Neural cell (in vitro differentiated cells): Measurements from ENCODE around the gene CNTN4. TPM values are rescaled to one million over a fixed set of nuclear protein-coding genes. Genes with fewer than 3 reads are reported as not detected.

Source experiments
- H2AFZ ChIP-seq: fragments of 200-600, 300-800 bp; sonication (generic), shearing (Covaris generic); 2 replicates; pipeline ENCODE4 v1.6.0; 2014; ENCODE audit warnings: low read depth, mild to moderate bottlenecking, antibody characterized with exemption, low read length, moderate library complexity
- H3F3A ChIP-seq: fragments of 200-600 bp; shearing (Covaris generic); 2 replicates; pipeline ENCODE4 v1.6.1; 2016; ENCODE audit warnings: mild to moderate bottlenecking, moderate library complexity, mixed read lengths, antibody characterized with exemption, low read length; ENCODE audit not compliant: insufficient read depth, poor library complexity, severe bottlenecking
- H3K27ac ChIP-seq: fragments of 200-600, 300-800 bp; sonication (generic), shearing (Covaris generic); 2 replicates; pipeline ENCODE4 v1.5.1; 2014; ENCODE audit warnings: mild to moderate bottlenecking, low read length, moderate library complexity
- H3K27me3 ChIP-seq: fragments of 300-800, 200-600 bp; sonication (generic), shearing (Covaris generic); 2 replicates; pipeline ENCODE4 v1.6.0; 2014; ENCODE audit warnings: mild to moderate bottlenecking, low read depth, low read length, moderate library complexity; ENCODE audit not compliant: insufficient read depth
- H3K36me3 ChIP-seq: fragments of 300-800, 200-600 bp; sonication (generic), shearing (Covaris generic); 2 replicates; pipeline ENCODE4 v1.5.1; 2014; ENCODE audit warnings: mild to moderate bottlenecking, antibody characterized with exemption, low read length, moderate library complexity; ENCODE audit not compliant: insufficient read depth
- H3K4me2 ChIP-seq: fragments of 300-800, 200-600 bp; sonication (generic), shearing (Covaris generic); 2 replicates; pipeline ENCODE4 v1.6.0; 2014; ENCODE audit warnings: mild to moderate bottlenecking, low read length
- H3K4me3 ChIP-seq: fragments of 300-800, 200-600 bp; sonication (generic), shearing (Covaris generic); 2 replicates; pipeline ENCODE4 v1.5.1; 2014; ENCODE audit warnings: mild to moderate bottlenecking, low read length, moderate library complexity
- H3K79me2 ChIP-seq: fragments of 200-600 bp; shearing (Covaris generic); replicated peaks from 2 replicates; pipeline ENCODE4 v1.6.0; 2014; ENCODE audit warnings: mild to moderate bottlenecking, low read length, moderate library complexity; ENCODE audit not compliant: insufficient read depth
- H3K9ac ChIP-seq: fragments of 300-800, 200-600 bp; sonication (generic), shearing (Covaris generic); 2 replicates; pipeline ENCODE4 v1.6.1; 2016; ENCODE audit warnings: mild to moderate bottlenecking, low read length, mixed read lengths
- H3K9me2 ChIP-seq: fragments of 200-600 bp; shearing (Covaris generic); 2 replicates; pipeline ENCODE4 v1.6.1; 2016; ENCODE audit warnings: mild to moderate bottlenecking, low read length, mixed read lengths; ENCODE audit not compliant: insufficient read depth
- H3K9me3 ChIP-seq: fragments of 200-600, 300-800 bp; sonication (generic), shearing (Covaris generic); 2 replicates; pipeline ENCODE4 v1.6.1; 2016; ENCODE audit warnings: mild to moderate bottlenecking, mixed run types, low read length, moderate library complexity, mixed read lengths
- H4K20me1 ChIP-seq: fragments of 200-600 bp; shearing (Covaris generic); 2 replicates; pipeline ENCODE4 v1.6.1; 2016; ENCODE audit warnings: mild to moderate bottlenecking, mixed run types; ENCODE audit not compliant: insufficient read depth
- EP300 ChIP-seq: fragments of 450-650 bp; conservative IDR thresholded peaks from 2 replicates; pipeline ENCODE4 v1.6.1; 2014; ENCODE audit warnings: antibody characterized with exemption, mild to moderate bottlenecking, moderate library complexity; ENCODE audit not compliant: poor library complexity, severe bottlenecking
- EZH2 ChIP-seq: fragments of 200-600, 300-800 bp; shearing (Covaris generic), sonication (generic); IDR thresholded peaks from 2 replicates; pipeline ENCODE4 v1.6.1; 2014; ENCODE audit warnings: antibody characterized with exemption, low read length, borderline replicate concordance, mild to moderate bottlenecking; ENCODE audit not compliant: insufficient read depth, poor library complexity, severe bottlenecking
- MXI1 ChIP-seq: fragments of 450-650 bp; conservative IDR thresholded peaks from 2 replicates; pipeline ENCODE4 v1.6.1; 2014; ENCODE audit warnings: antibody characterized with exemption, mild to moderate bottlenecking; ENCODE audit not compliant: poor library complexity, severe bottlenecking
- POLR2AphosphoS5 ChIP-seq: IDR thresholded peaks from 2 replicates; pipeline ENCODE4 v1.6.1; 2012
- RAD21 ChIP-seq: fragments of 450-650 bp; conservative IDR thresholded peaks from 2 replicates; pipeline ENCODE4 v1.6.1; 2014; ENCODE audit warnings: antibody characterized with exemption, mild to moderate bottlenecking, moderate library complexity
- SMC3 ChIP-seq: fragments of 450-650 bp; conservative IDR thresholded peaks from 2 replicates; pipeline ENCODE4 v1.6.1; 2014; ENCODE audit warnings: antibody characterized with exemption, mild to moderate bottlenecking, moderate library complexity; ENCODE audit not compliant: poor library complexity
- TAF1 ChIP-seq: IDR thresholded peaks from 2 replicates; pipeline ENCODE4 v1.6.1; 2012; ENCODE audit warnings: low read depth
- polyA plus RNA-seq: library from polyadenylated mRNA; depleted of rRNA; stranded (reverse); fragments of >200 nt; gene quantifications from 2 replicates; pipeline ENCODE4 v1.2.3, GENCODE V29; 2014
- TF ChIP-seq, protein P1 (sequence below): fragments of 450-650 bp; IDR thresholded peaks from 2 replicates; pipeline ENCODE4 v1.5.1; 2014; ENCODE audit warnings: antibody characterized with exemption, mild to moderate bottlenecking, moderate library complexity; ENCODE audit not compliant: poor library complexity, severe bottlenecking
- TF ChIP-seq, protein P2 (sequence below): IDR thresholded peaks from 2 replicates; pipeline ENCODE4 v1.6.1; 2012; ENCODE audit warnings: borderline replicate concordance

The CNTN4 gene
- polyA plus RNA-seq, 1 donor from 2014 or later: 10.6 TPM

GRCh38 chr3:2623436-2623835 lies 524.8 kb downstream of the CNTN4 start:
- no peaks in the 10 kb centered on the region for H3K79me2 ChIP-seq
- no peaks in the 10 kb centered on the region for H3K27me3 ChIP-seq
- no peak overlapping the region for H3K4me3 ChIP-seq
- H3K9me3 ChIP-seq: no peaks in the 10 kb centered on the region
- no peaks in the 10 kb centered on the region for H3F3A ChIP-seq
- no peaks in the 10 kb centered on the region for H4K20me1 ChIP-seq
- no peak for TF ChIP-seq MXI1
- no peak for TF ChIP-seq POLR2AphosphoS5
- TF ChIP-seq SMC3: no peak
- TF ChIP-seq, protein P1, sequence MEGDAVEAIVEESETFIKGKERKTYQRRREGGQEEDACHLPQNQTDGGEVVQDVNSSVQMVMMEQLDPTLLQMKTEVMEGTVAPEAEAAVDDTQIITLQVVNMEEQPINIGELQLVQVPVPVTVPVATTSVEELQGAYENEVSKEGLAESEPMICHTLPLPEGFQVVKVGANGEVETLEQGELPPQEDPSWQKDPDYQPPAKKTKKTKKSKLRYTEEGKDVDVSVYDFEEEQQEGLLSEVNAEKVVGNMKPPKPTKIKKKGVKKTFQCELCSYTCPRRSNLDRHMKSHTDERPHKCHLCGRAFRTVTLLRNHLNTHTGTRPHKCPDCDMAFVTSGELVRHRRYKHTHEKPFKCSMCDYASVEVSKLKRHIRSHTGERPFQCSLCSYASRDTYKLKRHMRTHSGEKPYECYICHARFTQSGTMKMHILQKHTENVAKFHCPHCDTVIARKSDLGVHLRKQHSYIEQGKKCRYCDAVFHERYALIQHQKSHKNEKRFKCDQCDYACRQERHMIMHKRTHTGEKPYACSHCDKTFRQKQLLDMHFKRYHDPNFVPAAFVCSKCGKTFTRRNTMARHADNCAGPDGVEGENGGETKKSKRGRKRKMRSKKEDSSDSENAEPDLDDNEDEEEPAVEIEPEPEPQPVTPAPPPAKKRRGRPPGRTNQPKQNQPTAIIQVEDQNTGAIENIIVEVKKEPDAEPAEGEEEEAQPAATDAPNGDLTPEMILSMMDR: no peak
- no peak for TF ChIP-seq EP300
- TF ChIP-seq, protein P2, sequence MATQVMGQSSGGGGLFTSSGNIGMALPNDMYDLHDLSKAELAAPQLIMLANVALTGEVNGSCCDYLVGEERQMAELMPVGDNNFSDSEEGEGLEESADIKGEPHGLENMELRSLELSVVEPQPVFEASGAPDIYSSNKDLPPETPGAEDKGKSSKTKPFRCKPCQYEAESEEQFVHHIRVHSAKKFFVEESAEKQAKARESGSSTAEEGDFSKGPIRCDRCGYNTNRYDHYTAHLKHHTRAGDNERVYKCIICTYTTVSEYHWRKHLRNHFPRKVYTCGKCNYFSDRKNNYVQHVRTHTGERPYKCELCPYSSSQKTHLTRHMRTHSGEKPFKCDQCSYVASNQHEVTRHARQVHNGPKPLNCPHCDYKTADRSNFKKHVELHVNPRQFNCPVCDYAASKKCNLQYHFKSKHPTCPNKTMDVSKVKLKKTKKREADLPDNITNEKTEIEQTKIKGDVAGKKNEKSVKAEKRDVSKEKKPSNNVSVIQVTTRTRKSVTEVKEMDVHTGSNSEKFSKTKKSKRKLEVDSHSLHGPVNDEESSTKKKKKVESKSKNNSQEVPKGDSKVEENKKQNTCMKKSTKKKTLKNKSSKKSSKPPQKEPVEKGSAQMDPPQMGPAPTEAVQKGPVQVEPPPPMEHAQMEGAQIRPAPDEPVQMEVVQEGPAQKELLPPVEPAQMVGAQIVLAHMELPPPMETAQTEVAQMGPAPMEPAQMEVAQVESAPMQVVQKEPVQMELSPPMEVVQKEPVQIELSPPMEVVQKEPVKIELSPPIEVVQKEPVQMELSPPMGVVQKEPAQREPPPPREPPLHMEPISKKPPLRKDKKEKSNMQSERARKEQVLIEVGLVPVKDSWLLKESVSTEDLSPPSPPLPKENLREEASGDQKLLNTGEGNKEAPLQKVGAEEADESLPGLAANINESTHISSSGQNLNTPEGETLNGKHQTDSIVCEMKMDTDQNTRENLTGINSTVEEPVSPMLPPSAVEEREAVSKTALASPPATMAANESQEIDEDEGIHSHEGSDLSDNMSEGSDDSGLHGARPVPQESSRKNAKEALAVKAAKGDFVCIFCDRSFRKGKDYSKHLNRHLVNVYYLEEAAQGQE: no peak
- TF ChIP-seq RAD21: no peak
- no peak for TF ChIP-seq TAF1
- TF ChIP-seq EZH2: no peak
- no peak overlapping the region for H3K4me2 ChIP-seq
- H3K9me2 ChIP-seq: no peaks in the 10 kb centered on the region
- no peak overlapping the region for H2AFZ ChIP-seq
- no peak overlapping the region for H3K9ac ChIP-seq
- no peak overlapping the region for H3K27ac ChIP-seq
- no peaks in the 10 kb centered on the region for H3K36me3 ChIP-seq

GRCh38 chr3:2628117-2628516 lies 529.5 kb downstream of the CNTN4 start:
- H3K9ac ChIP-seq: no peak overlapping the region
- H3K27ac ChIP-seq: no peak overlapping the region
- H3K36me3 ChIP-seq: no peaks in the 10 kb centered on the region
- H3K4me3 ChIP-seq: no peak overlapping the region
- no peaks in the 10 kb centered on the region for H3K79me2 ChIP-seq
- H3K27me3 ChIP-seq: no peaks in the 10 kb centered on the region
- no peaks in the 10 kb centered on the region for H3K9me2 ChIP-seq
- no peaks in the 10 kb centered on the region for H4K20me1 ChIP-seq
- H3K9me3 ChIP-seq: no peaks in the 10 kb centered on the region
- H2AFZ ChIP-seq: no peak overlapping the region
- TF ChIP-seq, protein P2: no peak
- TF ChIP-seq SMC3 (no peak), EP300 (no peak), RAD21 (no peak), TAF1 (no peak), MXI1 (no peak), EZH2 (no peak), POLR2AphosphoS5 (no peak)
- TF ChIP-seq, protein P1: no peak
- no peak overlapping the region for H3K4me2 ChIP-seq
- H3F3A ChIP-seq: no peaks in the 10 kb centered on the region
